Activated CD4-positive, alpha-beta T cell treated with anti-CD3 and anti-CD28 coated beads, Interleukin-2, amount 10 ng/mL, durations not matched to agents 24 days and 14 days (primary cell): Measurements from ENCODE around the gene TAP2. TPM values are rescaled to one million over a fixed set of nuclear protein-coding genes. Genes with fewer than 3 reads are reported as not detected.
A peak's percentile ranks its signal among the peaks of the same experiment; 100 is the strongest.
"Not testable (repeated sequence)": the region's sequence is repeated elsewhere in the genome, so short reads cannot be mapped to it uniquely, and the experiment has no call there.

ENCODE experiments used
- DNase-seq: peaks from one replicate; pipeline ENCODE4 v3.0.0; 2022
- H3K27ac Mint-ChIP-seq: one replicate; pipeline ENCODE4 v1.8.0; 2022; ENCODE audit warnings: mild to moderate bottlenecking, mixed read lengths
- H3K27me3 Mint-ChIP-seq: one replicate; pipeline ENCODE4 v1.8.0; 2022; ENCODE audit warnings: mixed read lengths
- H3K36me3 Mint-ChIP-seq: one replicate; pipeline ENCODE4 v1.8.0; 2022; ENCODE audit warnings: low read depth, mild to moderate bottlenecking, mixed read lengths
- H3K4me1 Mint-ChIP-seq: one replicate; pipeline ENCODE4 v1.8.0; 2021; ENCODE audit warnings: mixed read lengths
- H3K4me3 Mint-ChIP-seq: one replicate; pipeline ENCODE4 v1.8.0; 2022; ENCODE audit warnings: mild to moderate bottlenecking, moderate library complexity, mixed read lengths
- H3K9me3 Mint-ChIP-seq: one replicate; pipeline ENCODE4 v1.8.0; 2021; ENCODE audit warnings: mixed read lengths
- intact Hi-C: fragments of 100-400 bp; cut with micrococcal nuclease; formaldehyde crosslinking; loops from one replicate; pipeline ENCODE4 v1.15.1; 2023
- total RNA-seq: library from RNA; stranded (reverse); gene quantifications from 2 replicates; pipeline ENCODE4 v1.2.3, GENCODE V29; 2022

The TAP2 gene
- total RNA-seq, 1 donor from 2014 or later, result 163 TPM

DNA sequence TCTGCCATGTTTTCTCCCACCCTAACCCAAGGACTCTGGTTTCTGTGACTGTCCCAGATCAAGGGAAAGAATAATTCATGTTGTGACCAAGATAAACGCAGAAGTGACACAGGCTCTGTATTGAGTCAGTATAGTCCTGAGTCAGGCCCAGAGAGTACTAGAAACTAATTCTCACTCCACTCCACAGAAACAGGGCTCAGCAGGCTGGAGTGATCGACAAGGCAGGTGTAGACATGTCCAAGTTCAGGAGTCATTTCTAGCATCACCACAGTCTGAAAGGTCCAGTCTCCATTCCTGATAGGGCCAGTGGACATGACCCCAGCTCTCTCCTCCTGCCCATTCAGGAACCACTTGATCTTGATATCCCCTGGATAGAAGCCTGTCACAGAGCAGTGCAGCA, 24.4 kb downstream of the TAP2 start:
- Mint-ChIP-seq H3K4me3 (no peak overlapping the region), H3K36me3 (peaks cover 5% of the 10 kb centered on the region), H3K27me3 (no peaks in the 10 kb centered on the region), H3K27ac (no peak overlapping the region), H3K9me3 (no peaks in the 10 kb centered on the region), H3K4me1 (peaks cover 4% of the 10 kb centered on the region)
- intact Hi-C loops, result no loop called here
- DNase-seq, result peak; percentile 52

DNA sequence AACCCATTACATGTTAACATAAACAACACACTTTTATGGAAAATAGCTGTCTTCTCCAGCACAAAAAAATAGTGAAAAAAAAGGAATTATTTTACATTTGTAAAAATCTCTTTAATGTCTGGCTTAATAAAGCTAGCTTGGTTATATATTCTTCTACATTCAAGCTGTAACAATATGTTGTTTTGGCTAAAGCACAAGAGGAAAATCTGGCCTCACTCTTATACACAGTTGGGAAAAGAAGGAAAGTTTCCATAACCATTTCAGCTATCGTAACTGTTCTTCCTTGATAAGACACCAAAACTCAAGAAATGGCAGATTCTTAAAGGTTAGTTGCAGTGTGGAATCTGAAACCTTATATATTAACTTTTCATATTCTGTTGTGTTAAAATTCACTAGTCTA, 29.4 kb downstream of the TAP2 start:
- Mint-ChIP-seq H3K36me3 (peaks cover 4% of the 10 kb centered on the region), H3K27me3 (peaks cover 23% of the 10 kb centered on the region), H3K4me1 (peaks cover 7% of the 10 kb centered on the region), H3K27ac (no peak overlapping the region), H3K4me3 (no peak overlapping the region), H3K9me3 (no peaks in the 10 kb centered on the region)
- DNase-seq, result no peak
- intact Hi-C loops, result no loop called here

DNA sequence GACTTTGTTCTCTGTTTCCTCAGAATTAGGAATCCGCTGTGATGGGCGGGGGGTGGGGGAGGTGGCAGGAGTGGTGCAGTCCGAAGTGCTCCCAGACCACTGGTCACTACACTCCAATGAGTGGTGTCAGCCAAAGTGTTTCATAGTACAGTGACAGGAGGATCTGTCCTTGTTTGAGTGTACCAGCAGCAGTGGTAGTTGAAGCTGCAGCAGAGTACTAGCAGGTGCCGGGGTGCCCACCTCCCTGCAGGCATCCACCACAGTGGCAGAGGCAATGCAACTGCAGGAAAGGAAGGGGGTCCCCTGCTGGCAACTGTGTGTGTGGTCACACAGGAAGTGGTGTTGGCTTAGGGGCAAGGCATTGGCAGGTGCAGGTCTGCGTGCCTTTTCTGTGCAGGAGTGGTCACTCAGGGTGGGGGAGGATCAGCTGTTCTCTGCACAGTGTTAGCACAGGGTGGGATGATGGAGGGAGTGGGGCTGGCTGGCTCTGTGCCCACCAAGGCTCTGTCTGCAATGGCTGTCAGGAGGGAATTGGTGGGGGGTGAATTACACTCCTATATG, 31.4 kb downstream of the TAP2 start:
- Mint-ChIP-seq H3K36me3 (peaks cover 2% of the 10 kb centered on the region), H3K27ac (no peak overlapping the region), H3K9me3 (no peaks in the 10 kb centered on the region), H3K4me3 (no peak overlapping the region), H3K27me3 (peaks cover 40% of the 10 kb centered on the region), H3K4me1 (peaks cover 7% of the 10 kb centered on the region)
- peak; percentile 53 for DNase-seq
- intact Hi-C loops, result no loop called here

GRCh38 chr6:32805404-32805803, 33.1 kb downstream of the TAP2 start:
- H3K4me1 Mint-ChIP-seq, H3K4me3 Mint-ChIP-seq, H3K36me3 Mint-ChIP-seq, H3K27ac Mint-ChIP-seq, H3K9me3 Mint-ChIP-seq, intact Hi-C loops: not testable (repeated sequence)
- peak; percentile 16 for DNase-seq
- H3K27me3 Mint-ChIP-seq, result peaks cover 51% of the 10 kb centered on the region

GRCh38 chr6:32803416-32803815, 35.1 kb downstream of the TAP2 start:
- Mint-ChIP-seq H3K27ac (no peak overlapping the region), H3K9me3 (no peaks in the 10 kb centered on the region), H3K4me3 (no peak overlapping the region), H3K36me3 (peaks cover 2% of the 10 kb centered on the region), H3K4me1 (peaks cover 7% of the 10 kb centered on the region), H3K27me3 (peaks cover 64% of the 10 kb centered on the region)
- intact Hi-C loops, result no loop called here
- DNase-seq, result peak; percentile 26

DNA sequence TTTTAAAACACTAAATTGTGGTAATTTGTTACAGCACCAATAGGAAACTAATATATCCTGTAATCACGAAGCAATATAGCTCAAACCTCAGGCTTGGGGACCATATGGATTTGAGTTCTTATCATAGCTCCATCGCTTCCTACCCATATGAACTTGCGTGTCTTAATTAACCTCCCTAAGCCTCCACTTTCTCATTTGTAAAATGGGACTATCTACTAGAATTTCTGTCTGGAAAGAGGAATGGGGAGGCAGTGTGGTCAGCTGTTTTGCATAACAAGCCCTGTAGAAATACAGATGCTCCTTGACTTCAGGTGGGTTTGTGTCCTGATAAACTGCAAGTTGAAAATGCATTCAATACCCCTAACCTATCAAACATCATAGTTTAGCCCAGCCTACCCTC, 38.8 kb downstream of the TAP2 start:
- H3K4me1 Mint-ChIP-seq, result peaks cover 18% of the 10 kb centered on the region
- H3K27ac Mint-ChIP-seq, result no peak overlapping the region
- H3K36me3 Mint-ChIP-seq, result no peaks in the 10 kb centered on the region
- H3K4me3 Mint-ChIP-seq, result no peak overlapping the region
- no peak for DNase-seq
- intact Hi-C loops, result loop anchor here (5.0 to 10.0 kb wide), 3 partner anchors 97 to 555 kb away; no protein-coding TSS in a partner anchor
- H3K27me3 Mint-ChIP-seq, result peaks cover 63% of the 10 kb centered on the region
- H3K9me3 Mint-ChIP-seq, result no peaks in the 10 kb centered on the region

DNA sequence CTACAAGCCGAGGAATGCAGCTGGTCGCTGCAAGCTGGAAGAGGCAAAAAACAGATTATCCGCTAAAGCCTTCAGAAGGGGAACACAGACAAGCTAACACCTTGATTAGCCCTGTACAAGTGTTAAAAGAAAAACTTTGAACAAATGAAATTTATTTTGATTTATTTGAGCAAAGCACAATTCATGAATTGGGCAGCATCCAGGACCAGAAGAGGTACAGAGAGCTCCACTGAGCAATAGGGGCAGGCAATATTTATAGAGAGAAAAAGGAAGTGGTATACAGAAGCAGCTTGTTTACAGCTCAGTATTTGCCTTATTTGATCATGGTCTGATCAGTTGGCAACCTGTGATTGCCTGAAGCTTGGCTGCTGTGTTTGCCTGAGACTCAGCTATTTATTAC, 39.4 kb downstream of the TAP2 start:
- H3K4me1 Mint-ChIP-seq, result peaks cover 24% of the 10 kb centered on the region
- no peak overlapping the region for H3K27ac Mint-ChIP-seq
- intact Hi-C loops, result loop anchor here (5.0 to 10.0 kb wide), 3 partner anchors 97 to 554 kb away; no protein-coding TSS in a partner anchor
- no peaks in the 10 kb centered on the region for H3K36me3 Mint-ChIP-seq
- peaks cover 63% of the 10 kb centered on the region for H3K27me3 Mint-ChIP-seq
- no peak overlapping the region for H3K4me3 Mint-ChIP-seq
- DNase-seq, result no peak
- H3K9me3 Mint-ChIP-seq, result no peaks in the 10 kb centered on the region

GRCh38 chr6:32796848-32797776, 41.4 kb downstream of the TAP2 start:
- Mint-ChIP-seq H3K27me3 (peaks cover 62% of the 10 kb centered on the region), H3K36me3 (no peaks in the 10 kb centered on the region), H3K4me3 (peak overlapping the region; percentile 74), H3K9me3 (no peaks in the 10 kb centered on the region), H3K4me1 (peaks cover 31% of the 10 kb centered on the region), H3K27ac (no peak overlapping the region)
- peak; percentile 93 for DNase-seq
- intact Hi-C loops, result loop anchor here (1.0 to 10.0 kb wide), 4 partner anchors 95 to 552 kb away; no protein-coding TSS in a partner anchor

DNA sequence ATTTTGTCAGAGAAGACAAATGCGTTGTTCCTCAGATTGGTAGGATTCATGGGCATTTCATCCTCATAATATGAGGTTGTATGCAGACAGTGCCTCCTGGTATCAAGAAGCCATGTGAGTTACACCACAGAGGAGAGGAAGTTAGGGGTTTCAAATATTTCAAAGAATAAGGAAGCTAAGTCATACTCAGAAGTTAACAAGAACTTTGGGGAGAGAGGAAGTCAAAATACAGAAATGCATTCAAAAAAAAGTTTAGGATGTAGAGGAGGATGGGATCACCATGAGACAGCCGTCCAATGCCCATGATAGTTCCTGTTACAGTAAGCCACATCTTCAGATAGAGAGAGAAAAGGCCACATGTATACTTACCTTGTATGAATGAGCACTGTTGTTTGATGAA, 44.0 kb downstream of the TAP2 start:
- Mint-ChIP-seq H3K27ac (no peak overlapping the region), H3K4me3 (no peak overlapping the region), H3K27me3 (peaks cover 61% of the 10 kb centered on the region), H3K4me1 (peaks cover 31% of the 10 kb centered on the region), H3K36me3 (no peaks in the 10 kb centered on the region), H3K9me3 (no peaks in the 10 kb centered on the region)
- intact Hi-C loops, result loop anchor here (10.0 kb wide), 1 partner anchor 550 kb away; no protein-coding TSS in a partner anchor
- DNase-seq, result no peak

DNA sequence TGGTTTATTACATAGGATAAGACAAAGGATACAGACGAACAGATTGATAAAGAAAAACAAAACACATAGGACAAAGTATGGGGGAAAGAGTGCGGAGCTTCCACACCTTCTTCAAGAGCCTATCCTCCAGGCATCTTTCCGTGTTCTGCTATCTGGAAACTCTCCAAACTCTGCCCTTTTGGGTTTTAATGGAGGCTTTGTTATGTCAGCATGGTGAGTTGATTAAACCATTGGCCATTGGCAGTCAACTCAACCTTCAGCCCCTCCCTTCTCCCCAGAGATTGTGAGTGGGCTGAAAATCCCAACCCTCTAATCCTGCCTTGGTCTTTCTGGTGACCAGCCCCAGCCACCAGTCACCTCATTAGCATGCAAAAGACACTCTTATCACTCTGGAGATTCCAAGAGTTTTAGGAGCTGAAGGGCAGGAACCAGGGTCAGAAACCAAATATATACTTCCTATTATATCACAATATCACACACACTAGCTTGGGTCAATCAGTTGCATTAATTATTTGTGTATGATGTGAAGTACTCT, 45.6 kb downstream of the TAP2 start:
- Mint-ChIP-seq H3K27me3 (peaks cover 59% of the 10 kb centered on the region), H3K36me3 (no peaks in the 10 kb centered on the region), H3K4me3 (no peak overlapping the region), H3K27ac (no peak overlapping the region), H3K9me3 (no peaks in the 10 kb centered on the region), H3K4me1 (peaks cover 31% of the 10 kb centered on the region)
- no peak for DNase-seq
- intact Hi-C loops, result loop anchor here (10.0 kb wide), 1 partner anchor 548 kb away; no protein-coding TSS in a partner anchor

DNA sequence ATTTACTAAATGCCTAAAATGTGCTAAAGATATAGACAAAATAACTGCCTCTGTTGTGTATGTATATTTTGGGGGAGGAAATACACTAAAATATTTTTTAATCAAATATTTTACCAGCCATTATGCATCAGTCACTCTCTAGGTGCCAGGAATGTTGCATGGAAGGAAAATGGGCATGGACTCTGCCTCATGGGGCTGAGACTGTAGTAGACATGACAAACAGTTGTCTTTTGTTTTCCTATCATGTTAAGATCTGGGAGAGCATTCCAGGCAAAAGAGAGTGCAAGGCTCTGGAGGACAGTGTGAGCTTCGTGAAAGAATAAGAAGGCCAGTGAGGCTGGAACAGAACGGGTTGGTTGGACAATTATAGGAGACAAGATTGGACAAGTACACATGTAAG, 48.2 kb downstream of the TAP2 start:
- no peak overlapping the region for H3K4me3 Mint-ChIP-seq
- no peak overlapping the region for H3K27ac Mint-ChIP-seq
- H3K4me1 Mint-ChIP-seq, result peaks cover 16% of the 10 kb centered on the region
- DNase-seq, result no peak
- peaks cover 70% of the 10 kb centered on the region for H3K27me3 Mint-ChIP-seq
- no peaks in the 10 kb centered on the region for H3K9me3 Mint-ChIP-seq
- H3K36me3 Mint-ChIP-seq, result no peaks in the 10 kb centered on the region
- intact Hi-C loops, result loop anchor here (10.0 kb wide), 1 partner anchor 546 kb away; no protein-coding TSS in a partner anchor
